Esophagus squamous epithelium (tissue), 5 donors: ENCODE measurements around the gene DAB2IP. TPM values are rescaled to one million over a fixed set of nuclear protein-coding genes. Genes with fewer than 3 reads are reported as not detected.
"Not testable (repeated sequence)": the region's sequence is repeated elsewhere in the genome, so short reads cannot be mapped to it uniquely, and the experiment has no call there.

Experiments
- DNase-seq: peaks from one replicate; lab custom pipeline; 2025; lab: John Stamatoyannopoulos, UW
- H3K27ac ChIP-seq, 4 donors: fragments of 200-600 bp; sonication (generic); one replicate each; pipeline ENCODE4 v1.5.1; 2016 to 2019; ENCODE audit warnings: mild to moderate bottlenecking in 1 of 4
- H3K27me3 ChIP-seq, 4 donors: fragments of 200-600 bp; sonication (generic); 1 replicate in 3 of 4; 2 replicates in 1 of 4; pipeline versions ENCODE4 v1.5.1 to v1.6.0; 2017 to 2021; ENCODE audit warnings: antibody characterized with exemption in 1 of 4
- H3K36me3 ChIP-seq, 3 donors: fragments of 200-600 bp; sonication (generic); one replicate each; pipeline ENCODE4 v1.5.1; 2016 to 2019
- H3K4me1 ChIP-seq, 3 donors: fragments of 200-600 bp; sonication (generic); one replicate each; pipeline ENCODE4 v1.5.1; 2017 to 2019
- H3K4me3 ChIP-seq, 4 donors: fragments of 200-600 bp; sonication (generic); 1 replicate in 3 of 4; 2 replicates in 1 of 4; pipeline ENCODE4 v1.5.1; 2016 to 2019; ENCODE audit warnings: mild to moderate bottlenecking in 2 of 4, moderate library complexity in 1 of 4
- H3K9me3 ChIP-seq, 3 donors: fragments of 200-600 bp; sonication (generic); one replicate each; pipeline ENCODE4 v1.5.1; 2016 to 2019
- POLR2A ChIP-seq, 4 donors: fragments of 450-650 bp; IDR thresholded peaks; one replicate each; pipeline ENCODE4 v1.6.1; 2017; ENCODE audit warnings: antibody characterized with exemption in 4 of 4, mild to moderate bottlenecking in 4 of 4, moderate library complexity in 3 of 4
- WGBS, 2 donors: methylation state at CpG; one replicate each; pipeline ENCODE4 v1.1.5; 2018; 5-methylcytosine and 5-hydroxymethylcytosine counted together
- intact Hi-C: fragments of 100-400 bp; cut with DNase I; formaldehyde crosslinking; loops from one replicate; pipeline ENCODE4 v1.15.0; 2022
- total RNA-seq, 4 donors: library from RNA; depleted of rRNA; stranded (reverse); fragments of >200 nt; gene quantifications; one replicate each; pipeline ENCODE4 v1.1.0, GENCODE V29; 2016
- TF ChIP-seq, protein P1 (sequence below), 6 experiments: fragments of 450-650 bp in 4 of 6; fragments of 200-600 bp in 2 of 6; sonication (generic) in 2 of 6; IDR thresholded peaks; one replicate each; pipeline ENCODE4 v1.5.1; 2016 to 2019; ENCODE audit warnings: antibody characterized with exemption in 6 of 6, mild to moderate bottlenecking in 4 of 6, moderate library complexity in 4 of 6
- donor health status: DM: yes; HTN: yes; CAD: no.

Gene DAB2IP
- total RNA-seq, 4 donors from 2014 or later, result 28.3 to 48.8 (median 38.1) TPM

DNA sequence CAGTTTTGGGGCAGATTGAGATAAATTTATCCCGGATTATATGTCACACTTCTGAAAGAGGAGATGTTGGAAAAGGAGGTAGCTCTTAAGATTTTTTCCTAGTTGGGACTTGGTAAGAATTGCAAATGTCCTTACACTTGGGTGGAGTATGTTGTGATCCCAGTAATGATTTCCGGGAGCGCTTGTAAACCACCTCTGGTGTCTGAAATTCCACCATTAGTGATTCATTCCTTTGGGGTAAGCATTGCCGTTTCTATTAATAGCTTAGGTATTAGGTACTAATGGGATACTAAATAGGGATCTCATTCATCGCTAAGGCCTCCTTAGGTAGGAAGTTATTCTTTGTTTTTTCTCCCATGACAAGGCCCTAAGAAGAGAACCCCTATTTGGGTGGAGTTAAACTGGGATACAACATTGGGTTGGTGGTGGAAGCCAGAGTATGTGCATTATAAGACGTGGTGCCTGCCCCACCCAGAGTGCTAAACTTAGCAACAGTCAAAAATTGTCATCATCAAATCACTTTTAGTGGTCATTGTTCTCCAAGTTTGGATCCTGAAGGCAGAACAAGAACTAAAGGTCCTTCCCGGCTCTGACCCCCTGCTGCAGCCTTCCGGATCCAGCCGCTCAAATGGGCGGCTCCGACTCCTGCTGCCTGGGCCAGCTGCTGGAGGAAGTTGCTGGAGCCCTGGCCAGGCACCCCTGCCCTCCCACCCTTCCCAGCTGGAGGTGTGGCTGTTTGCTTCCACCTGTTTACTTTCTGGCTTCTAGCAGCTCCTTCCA lies 31.7 kb upstream of the DAB2IP start:
- Histone ChIP-seq H3K27me3 (no peaks in the 10 kb centered on the region), H3K4me3 (no peak overlapping the region), H3K4me1 (peaks cover 0 to 31% (median 5%) of the 10 kb centered on the region in 3 donors), H3K27ac (peak overlapping the region in 3 of 4 donors; percentile 25 to 58 (median 50)), H3K9me3 (no peaks in the 10 kb centered on the region), H3K36me3 (no peaks in the 10 kb centered on the region)
- no peak for TF ChIP-seq POLR2A (IDR thresholded peaks at IDR 0.05)
- TF ChIP-seq, protein P1, sequence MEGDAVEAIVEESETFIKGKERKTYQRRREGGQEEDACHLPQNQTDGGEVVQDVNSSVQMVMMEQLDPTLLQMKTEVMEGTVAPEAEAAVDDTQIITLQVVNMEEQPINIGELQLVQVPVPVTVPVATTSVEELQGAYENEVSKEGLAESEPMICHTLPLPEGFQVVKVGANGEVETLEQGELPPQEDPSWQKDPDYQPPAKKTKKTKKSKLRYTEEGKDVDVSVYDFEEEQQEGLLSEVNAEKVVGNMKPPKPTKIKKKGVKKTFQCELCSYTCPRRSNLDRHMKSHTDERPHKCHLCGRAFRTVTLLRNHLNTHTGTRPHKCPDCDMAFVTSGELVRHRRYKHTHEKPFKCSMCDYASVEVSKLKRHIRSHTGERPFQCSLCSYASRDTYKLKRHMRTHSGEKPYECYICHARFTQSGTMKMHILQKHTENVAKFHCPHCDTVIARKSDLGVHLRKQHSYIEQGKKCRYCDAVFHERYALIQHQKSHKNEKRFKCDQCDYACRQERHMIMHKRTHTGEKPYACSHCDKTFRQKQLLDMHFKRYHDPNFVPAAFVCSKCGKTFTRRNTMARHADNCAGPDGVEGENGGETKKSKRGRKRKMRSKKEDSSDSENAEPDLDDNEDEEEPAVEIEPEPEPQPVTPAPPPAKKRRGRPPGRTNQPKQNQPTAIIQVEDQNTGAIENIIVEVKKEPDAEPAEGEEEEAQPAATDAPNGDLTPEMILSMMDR (IDR thresholded peaks at IDR 0.05), result no peak
- DNase-seq, result no peak
- intact Hi-C loops, result no loop called here
- WGBS, 2 donors, result 66 to 81% methylated on average over 8 to 10 of the region's 11 CpGs

DNA sequence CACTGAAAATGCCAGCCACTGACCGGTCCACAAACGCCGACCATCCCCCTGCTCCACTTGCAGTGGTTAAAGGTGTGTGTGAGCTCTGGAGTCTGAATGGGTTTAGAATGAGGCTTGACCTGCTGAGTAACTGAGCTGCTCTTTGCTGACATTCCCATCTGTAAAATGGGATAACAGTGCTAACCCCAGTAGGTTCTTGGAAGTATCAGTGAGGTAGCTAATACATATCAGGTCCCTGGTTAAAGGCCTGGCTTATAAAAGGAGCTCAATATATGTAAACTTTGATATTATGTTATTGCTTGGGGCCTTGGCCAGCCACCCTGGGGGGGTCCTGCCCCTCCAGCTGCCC lies 31.1 kb upstream of the DAB2IP start:
- intact Hi-C loops, result no loop called here
- Histone ChIP-seq H3K27ac (peak overlapping the region in 1 of 4 donors; percentile 58), H3K36me3 (no peaks in the 10 kb centered on the region), H3K9me3 (no peaks in the 10 kb centered on the region), H3K4me1 (peaks cover 0 to 31% (median 5%) of the 10 kb centered on the region in 3 donors), H3K4me3 (no peak overlapping the region), H3K27me3 (no peaks in the 10 kb centered on the region)
- TF ChIP-seq, protein P1 (IDR thresholded peaks at IDR 0.05), result no peak
- no peak for TF ChIP-seq POLR2A (IDR thresholded peaks at IDR 0.05)
- DNase-seq, result no peak
- WGBS, 2 donors, result 83% methylated on average over 3 of the region's 3 CpGs; no CpG with 5 or more reads in 1 of the 2 donors

DNA sequence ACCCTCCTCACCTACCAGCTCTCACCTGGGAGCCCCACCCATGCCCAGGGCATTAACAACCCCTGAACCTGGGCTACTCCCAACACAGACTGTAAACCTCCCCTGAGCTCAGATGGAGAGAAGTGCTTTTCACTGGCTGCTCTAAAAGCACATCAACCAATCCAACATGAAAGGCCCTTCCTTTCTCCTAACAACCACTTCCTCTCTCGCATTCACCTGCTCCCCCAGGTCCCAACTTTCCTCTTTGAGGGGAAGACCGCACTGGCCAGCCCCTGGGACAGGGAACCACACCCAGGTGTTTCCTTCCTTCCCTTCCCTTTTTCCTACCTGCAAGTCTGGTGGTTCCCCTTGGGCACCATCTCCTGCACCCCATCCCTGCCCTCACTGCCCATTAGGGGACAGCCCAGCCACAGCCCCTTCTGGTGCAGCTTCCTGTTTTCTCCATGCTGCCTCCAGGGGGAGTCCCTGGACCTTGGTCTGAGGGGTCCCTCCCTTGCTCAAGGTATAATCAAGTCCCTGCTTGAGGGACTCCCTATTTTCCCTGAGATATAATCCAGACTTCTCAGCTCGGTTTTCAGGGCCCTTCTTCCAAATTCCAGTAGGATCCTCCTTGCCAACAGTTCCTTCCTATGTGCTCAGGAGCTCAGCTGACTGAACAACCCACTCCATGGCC lies 30.5 kb upstream of the DAB2IP start:
- peaks cover 0 to 37% (median 5%) of the 10 kb centered on the region in 3 donors for H3K4me1 ChIP-seq
- no peaks in the 10 kb centered on the region for H3K9me3 ChIP-seq
- peak overlapping the region in 1 of 4 donors; percentile 58 for H3K27ac ChIP-seq
- no peak overlapping the region for H3K4me3 ChIP-seq
- DNase-seq, result no peak
- TF ChIP-seq POLR2A (IDR thresholded peaks at IDR 0.05), result no peak
- TF ChIP-seq, protein P1 (IDR thresholded peaks at IDR 0.05), result peak in 3 of 6 experiments; percentile 14 to 41 (median 19)
- intact Hi-C loops, result no loop called here
- 37 to 61% methylated on average over 3 of the region's 3 CpGs for WGBS, 2 donors
- H3K36me3 ChIP-seq, result no peaks in the 10 kb centered on the region
- no peaks in the 10 kb centered on the region for H3K27me3 ChIP-seq

DNA sequence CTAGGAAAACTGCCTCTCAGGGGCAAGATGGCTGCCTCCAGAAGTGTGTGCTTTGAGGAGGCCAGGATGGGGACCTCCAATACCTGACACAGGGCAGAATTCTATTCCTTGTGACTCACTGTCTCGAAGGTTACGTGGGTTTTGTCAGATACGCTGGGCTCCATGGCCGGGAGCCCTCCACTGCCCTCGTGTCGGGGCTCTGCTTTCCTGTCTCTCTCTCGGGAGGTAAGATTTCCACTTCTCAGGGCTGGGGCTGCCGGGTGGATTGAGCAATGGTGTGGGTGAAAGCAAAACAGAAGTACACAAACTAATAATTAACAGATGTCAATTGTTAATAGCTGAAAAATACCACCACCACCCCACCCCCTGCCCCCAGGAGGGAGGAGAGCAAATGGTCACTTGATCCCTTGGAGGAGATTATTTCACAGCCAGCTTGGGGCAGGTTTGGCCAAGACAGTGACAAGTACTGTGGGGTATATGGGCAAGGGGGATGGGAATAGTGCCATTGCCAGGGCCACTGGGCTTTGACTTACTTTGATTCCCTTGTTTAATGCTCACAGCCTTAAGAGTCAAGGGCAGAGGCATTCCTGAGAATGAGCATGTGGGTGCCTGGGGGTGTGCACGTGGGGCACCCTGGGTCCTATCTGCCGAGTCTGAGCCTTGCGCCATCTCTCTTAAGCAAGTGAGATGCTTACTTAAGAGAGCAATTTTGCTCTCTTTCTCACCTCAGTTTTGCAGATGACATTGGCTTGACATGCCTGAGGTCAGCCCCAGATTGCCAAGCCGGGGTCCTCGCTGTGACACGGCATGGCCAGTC lies 28.8 kb upstream of the DAB2IP start:
- Histone ChIP-seq H3K9me3 (no peaks in the 10 kb centered on the region), H3K27ac (peak overlapping the region in 2 of 4 donors; percentile 65 to 70), H3K36me3 (no peaks in the 10 kb centered on the region), H3K27me3 (no peaks in the 10 kb centered on the region), H3K4me1 (peaks cover 0 to 37% (median 5%) of the 10 kb centered on the region in 3 donors), H3K4me3 (no peak overlapping the region)
- DNase-seq, result no peak
- intact Hi-C loops, result no loop called here
- 63 to 71% methylated on average over 11 to 12 of the region's 14 CpGs for WGBS, 2 donors
- TF ChIP-seq, protein P1 (IDR thresholded peaks at IDR 0.05), result no peak
- TF ChIP-seq POLR2A (IDR thresholded peaks at IDR 0.05), result no peak

DNA sequence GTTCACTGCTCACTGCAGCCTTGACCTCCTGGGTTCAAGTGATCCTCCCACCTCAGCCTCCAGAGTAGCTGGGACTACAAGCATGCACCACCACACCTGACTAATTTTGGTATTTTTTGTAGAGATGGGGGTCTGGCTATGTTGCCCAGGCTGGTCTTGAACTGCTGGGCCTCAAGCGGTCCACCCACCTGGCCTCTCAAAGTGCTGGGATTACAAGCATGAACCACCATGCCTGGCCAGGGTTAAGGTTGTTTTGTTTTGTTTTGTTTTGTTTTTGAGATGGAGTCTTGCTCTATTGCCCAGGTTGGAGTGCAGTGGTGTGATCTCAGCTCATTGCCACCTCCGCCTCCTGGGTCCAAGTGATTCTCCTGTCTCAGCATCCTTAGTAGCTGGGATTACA lies 28.0 kb upstream of the DAB2IP start:
- H3K9me3 ChIP-seq, H3K27me3 ChIP-seq, intact Hi-C loops, DNase-seq, H3K27ac ChIP-seq, H3K4me3 ChIP-seq, H3K36me3 ChIP-seq: not testable (repeated sequence)
- WGBS, 2 donors, result 91 to 100% methylated on average over 2 of the region's 2 CpGs
- peaks cover 0 to 37% (median 5%) of the 10 kb centered on the region in 3 donors for H3K4me1 ChIP-seq
